NK-92 treated with Interleukin-12 subunit alpha and Interleukin-12 subunit beta, amount 100 ng/mL, for 24 hours (cell line): ENCODE results near the gene SYT1.

Experiments
- DNase-seq: peaks from one replicate; lab custom pipeline; 2025; lab: John Stamatoyannopoulos, UW

Gene SYT1

GRCh38 chr12:79057540-79057939 is 193.0 kb downstream of the SYT1 start:
- no peak for DNase-seq

GRCh38 chr12:79058342-79058741 is 193.8 kb downstream of the SYT1 start:
- DNase-seq = peak; percentile 9

GRCh38 chr12:79059557-79059956 is 195.0 kb downstream of the SYT1 start:
- DNase-seq = no peak

GRCh38 chr12:79063258-79063657 is 198.7 kb downstream of the SYT1 start:
- DNase-seq = no peak

- no peak for DNase-seq
These were observed 203.4 kb downstream of the SYT1 start for GRCh38 chr12:79067977-79068376.

GRCh38 chr12:79069009-79069408 is 204.4 kb downstream of the SYT1 start:
- DNase-seq = no peak

GRCh38 chr12:79071498-79071897 is 206.9 kb downstream of the SYT1 start:
- DNase-seq = no peak

GRCh38 chr12:79073506-79073905 is 208.9 kb downstream of the SYT1 start:
- DNase-seq = no peak

GRCh38 chr12:79082595-79082994 is 218.0 kb downstream of the SYT1 start:
- DNase-seq = no peak

GRCh38 chr12:79083181-79083580 is 218.6 kb downstream of the SYT1 start:
- no peak for DNase-seq

GRCh38 chr12:79085106-79085682 is 220.6 kb downstream of the SYT1 start:
- no peak for DNase-seq

GRCh38 chr12:79086541-79087296 is 222.1 kb downstream of the SYT1 start:
- no peak for DNase-seq

- DNase-seq = no peak
These were observed 234.0 kb downstream of the SYT1 start for GRCh38 chr12:79098530-79098929.

- DNase-seq = no peak
These were observed 244.4 kb downstream of the SYT1 start for GRCh38 chr12:79108962-79109361.

- DNase-seq = no peak
These were observed 250.3 kb downstream of the SYT1 start for GRCh38 chr12:79114896-79115295.

- DNase-seq = no peak
These were observed 251.2 kb downstream of the SYT1 start for GRCh38 chr12:79115743-79116142.

GRCh38 chr12:79119796-79120195 is 255.2 kb downstream of the SYT1 start:
- no peak for DNase-seq

- no peak for DNase-seq
These were observed 256.9 kb downstream of the SYT1 start for GRCh38 chr12:79121486-79121885.

- DNase-seq = no peak
These were observed 259.8 kb downstream of the SYT1 start for GRCh38 chr12:79124385-79124784.

- DNase-seq = no peak
These were observed 260.8 kb downstream of the SYT1 start for GRCh38 chr12:79125358-79125757.

- no peak for DNase-seq
These were observed 262.7 kb downstream of the SYT1 start for GRCh38 chr12:79127271-79127751.

- DNase-seq = no peak
These were observed 264.4 kb downstream of the SYT1 start for GRCh38 chr12:79128956-79129355.

- DNase-seq = no peak
These were observed 274.3 kb downstream of the SYT1 start for GRCh38 chr12:79138872-79139271.

GRCh38 chr12:79140711-79141110 is 276.1 kb downstream of the SYT1 start:
- DNase-seq = no peak
